ENCODE measurements around the gene NHS.

GRCh38 chrX:17631647-17632046, 256.6 kb downstream of the NHS start:
- no peak for TF ChIP-seq CTCF (IDR thresholded peaks at IDR 0.05)
- no peak for TF ChIP-seq POLR2A (IDR thresholded peaks at IDR 0.05)
